GM19099 (cell line): Measurements from ENCODE around the gene VTI1A.

Experiments used
- POLR2A ChIP-seq: IDR thresholded peaks from 3 replicates; pipeline ENCODE4 v1.6.1; 2011; ENCODE audit warnings: low read depth; ENCODE audit not compliant: insufficient read length; ENCODE audit errors: extremely low read depth

Gene VTI1A

DNA sequence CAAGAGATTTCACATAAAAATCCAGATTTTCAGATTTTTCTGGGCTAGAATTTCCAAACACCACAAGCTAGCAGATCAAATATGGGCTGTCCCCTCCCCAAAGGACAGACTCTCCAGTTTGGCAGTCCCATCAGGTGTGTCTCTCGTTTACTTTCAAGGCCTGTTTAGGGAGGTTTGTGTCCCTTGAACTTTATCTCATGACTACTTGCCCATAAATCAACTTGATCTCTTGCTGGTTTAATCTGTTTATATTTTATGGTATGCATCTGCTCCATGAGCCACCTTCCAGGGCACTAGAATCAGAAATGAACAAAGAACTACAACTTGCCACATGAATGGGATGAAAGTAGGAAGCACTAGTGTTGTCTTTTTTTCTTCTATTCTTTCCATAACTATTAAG, 5.5 kb upstream of the VTI1A start:
- no peak for TF ChIP-seq POLR2A

DNA sequence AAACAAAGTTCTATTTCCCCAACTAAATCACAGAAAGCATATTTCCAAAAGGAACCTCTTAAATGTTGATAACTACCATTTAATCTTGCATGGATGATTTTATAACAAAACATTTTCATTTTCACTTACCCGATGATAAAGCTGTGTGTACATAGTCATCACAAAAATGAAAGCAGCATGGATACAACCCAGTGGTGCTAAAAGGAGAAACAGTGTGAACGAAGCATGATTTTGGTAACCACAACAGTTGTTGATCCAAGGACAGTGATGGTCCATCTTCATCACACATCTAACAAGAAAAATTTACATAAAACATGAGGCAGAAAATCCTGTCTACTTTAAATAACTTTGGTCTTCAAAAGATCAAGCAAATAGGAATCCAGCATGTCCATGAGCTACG, 5.0 kb upstream of the VTI1A start:
- TF ChIP-seq POLR2A: no peak

DNA sequence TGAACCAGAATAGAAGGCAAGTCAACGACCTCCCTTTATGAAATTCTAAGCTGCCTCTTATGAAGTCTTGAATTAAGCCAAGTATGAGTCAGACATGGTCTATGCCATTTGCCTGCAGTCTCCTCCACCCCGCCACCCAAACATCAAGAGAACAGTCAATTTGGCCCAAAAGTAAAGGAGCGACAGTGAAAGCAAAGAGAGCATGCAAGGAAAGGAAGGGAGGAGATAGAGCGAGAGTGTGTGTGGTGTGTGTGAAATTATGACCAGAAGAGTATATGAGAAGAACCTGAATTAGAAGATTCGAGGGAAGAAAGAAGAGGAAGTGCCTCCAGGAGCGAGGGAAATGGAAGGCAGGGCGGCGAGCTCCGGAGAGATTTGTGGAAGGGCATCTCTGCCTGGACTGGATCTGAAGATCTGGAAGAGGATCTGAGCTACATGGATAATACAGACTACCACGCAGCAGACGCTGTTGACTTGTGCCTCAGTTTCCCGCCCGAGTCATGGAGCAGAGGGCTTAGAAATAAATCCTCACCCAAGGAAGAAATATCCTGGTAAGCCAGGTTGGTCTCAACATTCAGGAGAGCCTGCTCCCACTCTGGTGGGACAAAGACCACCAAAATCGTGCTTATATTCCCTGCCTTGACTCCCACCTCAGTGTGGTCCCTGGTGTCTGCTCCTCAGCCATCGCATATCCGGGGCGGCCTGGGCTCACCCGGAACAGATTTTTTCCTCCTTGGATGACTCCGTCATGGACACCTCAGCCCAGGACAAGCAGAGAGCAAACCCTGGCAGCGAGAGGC, 760 bp upstream of the VTI1A start:
- no peak for TF ChIP-seq POLR2A

DNA sequence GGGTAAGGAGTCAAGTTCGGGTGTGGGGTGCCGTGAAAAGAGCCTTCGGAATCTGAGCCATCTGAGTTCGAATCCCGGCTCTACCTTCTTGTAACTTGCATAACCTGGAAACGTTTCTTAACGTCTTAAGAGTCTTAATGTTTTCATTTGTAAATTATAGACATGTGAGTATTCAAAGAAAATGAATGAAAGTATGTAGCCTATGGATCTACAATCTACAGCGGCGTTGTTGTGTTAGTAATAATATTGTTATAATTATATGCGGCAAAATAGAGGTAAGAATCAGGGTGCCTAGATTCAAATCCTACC, 559 bp downstream of the VTI1A start:
- no peak for TF ChIP-seq POLR2A

DNA sequence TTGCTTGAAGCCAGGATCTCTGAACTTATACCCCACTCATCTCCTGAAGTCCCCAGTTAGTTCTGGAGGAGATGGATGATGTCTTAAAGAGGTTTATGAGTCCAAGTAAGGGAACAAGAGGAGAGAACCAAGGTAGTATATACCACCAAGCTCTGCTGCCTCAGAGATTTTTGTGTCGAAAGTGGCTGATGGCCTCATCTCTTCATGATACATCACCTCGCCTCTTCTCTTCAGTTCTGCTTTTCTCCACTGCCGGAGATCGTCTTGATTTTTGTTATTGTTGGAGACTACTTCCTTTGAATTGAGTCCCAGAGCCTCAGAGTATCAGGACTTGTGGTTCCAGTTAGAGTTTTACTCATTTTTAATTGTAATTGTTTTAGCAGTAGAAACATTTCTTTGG, 1.9 kb downstream of the VTI1A start:
- TF ChIP-seq POLR2A: no peak

DNA sequence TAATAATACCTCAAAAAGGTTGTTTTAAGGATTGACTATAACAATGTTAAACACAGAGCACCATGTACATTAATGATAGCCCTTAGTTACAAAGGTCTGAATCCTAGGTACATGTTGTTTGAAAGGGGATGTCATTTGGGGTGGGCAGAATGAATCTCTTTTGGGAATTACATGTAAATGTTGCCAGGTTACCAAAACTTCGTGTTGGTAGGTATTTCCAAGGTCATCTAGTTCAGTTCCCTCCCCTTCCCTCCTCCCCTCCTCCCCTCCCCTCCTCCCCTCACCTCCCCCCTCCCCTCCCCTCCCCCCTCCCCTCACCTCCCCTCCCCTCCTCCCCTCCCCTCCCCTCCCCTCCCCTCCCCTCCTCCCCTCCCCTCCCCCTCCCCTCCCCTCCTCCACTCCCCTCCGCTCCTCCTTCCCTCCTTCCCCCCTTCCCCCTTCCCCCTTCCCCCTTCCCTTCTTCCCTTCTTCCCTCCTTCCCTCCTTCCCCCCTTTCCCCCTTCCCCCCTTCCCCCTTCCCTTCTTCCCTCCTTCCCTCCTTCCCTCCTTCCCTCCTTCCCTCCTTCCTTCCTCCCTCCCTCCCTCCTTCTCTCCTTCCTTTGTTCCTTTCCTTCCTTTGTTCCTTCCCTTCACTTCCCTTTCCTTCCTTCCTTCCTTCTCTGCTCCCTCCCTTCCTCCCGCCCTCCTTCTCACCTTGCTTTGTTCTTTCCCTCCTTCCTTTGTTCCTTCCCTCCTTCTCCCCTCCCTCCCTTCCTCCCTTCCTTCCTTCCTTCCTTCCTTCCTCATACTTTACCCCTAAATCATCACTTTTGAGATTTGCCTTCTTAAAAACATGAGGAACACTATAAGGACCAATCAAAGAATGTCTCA, 8.1 kb downstream of the VTI1A start:
- TF ChIP-seq POLR2A: no peak

DNA sequence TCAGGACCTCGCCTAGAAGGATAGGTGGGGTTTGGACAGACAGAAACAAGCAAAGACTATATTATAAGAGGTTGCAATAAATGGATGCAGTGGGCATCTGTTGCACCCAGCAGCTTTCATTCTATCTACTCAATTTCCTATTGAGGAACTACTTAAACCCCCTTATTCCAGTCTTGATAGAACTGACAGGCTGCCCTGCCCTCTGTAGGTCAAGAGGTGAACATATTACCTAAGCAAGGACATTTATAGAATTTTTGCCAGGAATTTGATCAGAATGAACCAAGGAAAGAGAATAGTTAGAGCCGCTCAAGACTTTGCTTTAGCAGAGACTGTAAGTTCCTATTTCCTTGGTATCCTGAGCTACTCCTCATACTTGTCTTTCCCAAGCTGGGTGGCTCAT, 9.5 kb downstream of the VTI1A start:
- TF ChIP-seq POLR2A: no peak

DNA sequence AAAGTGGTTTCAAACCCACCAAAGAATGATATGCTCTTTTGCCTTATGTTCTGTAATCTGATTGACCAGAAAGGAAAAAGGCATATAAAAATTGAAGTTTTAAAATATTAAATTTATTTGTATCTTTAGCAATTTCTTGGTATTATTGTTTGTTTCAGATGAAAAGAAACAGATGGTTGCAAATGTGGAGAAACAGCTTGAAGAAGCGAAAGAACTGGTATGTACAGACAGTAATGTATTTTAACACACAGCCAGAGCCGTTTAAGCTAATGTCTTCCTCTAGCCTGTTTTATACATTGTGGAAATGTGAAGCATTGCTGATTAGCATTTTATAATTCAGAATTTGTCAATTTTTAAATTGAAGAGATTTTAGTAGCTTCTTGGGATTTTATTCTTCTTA, 13.4 kb downstream of the VTI1A start:
- no peak for TF ChIP-seq POLR2A

DNA sequence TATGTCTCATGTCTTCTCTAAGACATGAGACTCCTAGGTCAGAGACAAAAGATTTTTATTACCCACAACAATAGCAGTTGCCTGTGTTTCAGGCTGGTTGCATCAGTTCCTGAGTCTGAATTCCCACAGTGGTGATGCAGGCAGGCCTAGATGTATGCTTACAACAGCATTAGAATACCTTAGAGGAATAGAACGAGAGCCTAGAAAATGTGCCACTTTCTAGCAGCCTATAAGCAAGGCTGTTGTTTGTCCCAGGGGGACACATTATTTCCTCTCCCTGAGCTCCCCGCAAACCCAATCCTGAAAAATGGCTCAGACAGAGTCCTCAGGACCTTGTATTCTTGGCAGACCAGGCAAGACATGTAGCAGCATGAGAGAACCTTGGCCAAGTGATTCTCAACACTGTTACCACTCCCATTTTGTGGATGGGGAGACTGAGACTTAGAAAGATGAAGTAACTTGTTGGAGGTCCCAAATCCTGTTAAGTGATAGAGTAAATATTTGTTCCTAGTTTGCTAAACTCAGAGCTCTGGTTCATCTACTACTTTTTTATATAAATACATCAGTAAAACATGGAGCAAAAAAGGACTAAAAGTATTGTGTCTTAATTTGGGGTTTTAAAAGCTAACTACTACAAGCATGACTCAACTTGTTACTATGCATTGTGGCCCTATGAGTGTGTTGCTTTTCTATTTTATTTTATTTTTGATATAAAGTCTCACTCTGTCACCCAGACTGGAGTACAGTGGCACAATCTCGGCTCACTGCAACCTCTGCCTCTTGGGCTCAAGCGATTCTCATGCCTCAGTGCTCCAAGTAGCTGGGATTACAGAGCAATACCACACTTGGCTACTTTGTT, 14.2 kb downstream of the VTI1A start:
- no peak for TF ChIP-seq POLR2A

DNA sequence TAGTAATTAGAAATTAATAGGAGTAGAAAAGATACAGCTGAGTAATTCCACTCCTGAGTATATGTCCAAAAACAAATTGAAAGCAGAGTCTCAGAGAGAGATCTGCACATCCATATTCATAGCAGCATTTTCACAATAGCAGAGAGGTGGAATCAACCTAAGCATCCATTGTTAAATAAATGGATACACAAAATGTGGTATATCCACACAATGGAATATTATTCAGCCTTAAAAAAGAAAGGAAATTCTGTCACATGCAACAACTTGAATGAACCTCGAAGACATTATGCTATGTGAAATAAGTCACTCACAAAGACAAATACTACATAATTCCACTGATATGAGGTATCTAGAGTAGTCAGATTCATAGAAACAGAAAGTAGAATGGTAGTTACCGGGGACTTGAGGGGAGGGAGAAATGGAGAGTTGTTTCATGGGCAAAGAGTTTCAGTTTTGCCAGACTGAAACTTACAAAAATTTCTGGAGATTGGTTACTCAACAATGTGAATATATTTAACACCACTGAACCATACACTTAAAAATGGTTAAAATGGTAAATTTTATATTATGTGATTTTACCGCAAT, 18.4 kb downstream of the VTI1A start:
- no peak for TF ChIP-seq POLR2A

DNA sequence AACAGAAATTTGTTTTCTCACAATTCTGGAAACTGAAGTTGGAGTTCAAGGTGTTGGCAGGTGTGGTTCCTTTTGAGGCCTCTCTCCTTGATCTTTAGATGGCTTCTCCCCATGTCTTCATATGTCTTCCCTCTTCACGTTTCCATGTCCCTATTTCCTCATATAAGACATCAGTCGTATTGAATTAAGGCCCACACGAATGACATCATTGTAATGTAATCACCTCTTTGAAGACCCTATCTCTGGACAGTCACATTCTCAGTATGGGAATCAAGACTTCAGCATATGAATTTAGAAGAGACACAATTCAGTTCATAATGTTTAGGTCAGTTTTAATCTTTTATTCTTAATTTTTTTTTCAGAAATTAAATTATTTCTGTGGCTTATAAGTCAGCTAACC, 19.8 kb downstream of the VTI1A start:
- no peak for TF ChIP-seq POLR2A

DNA sequence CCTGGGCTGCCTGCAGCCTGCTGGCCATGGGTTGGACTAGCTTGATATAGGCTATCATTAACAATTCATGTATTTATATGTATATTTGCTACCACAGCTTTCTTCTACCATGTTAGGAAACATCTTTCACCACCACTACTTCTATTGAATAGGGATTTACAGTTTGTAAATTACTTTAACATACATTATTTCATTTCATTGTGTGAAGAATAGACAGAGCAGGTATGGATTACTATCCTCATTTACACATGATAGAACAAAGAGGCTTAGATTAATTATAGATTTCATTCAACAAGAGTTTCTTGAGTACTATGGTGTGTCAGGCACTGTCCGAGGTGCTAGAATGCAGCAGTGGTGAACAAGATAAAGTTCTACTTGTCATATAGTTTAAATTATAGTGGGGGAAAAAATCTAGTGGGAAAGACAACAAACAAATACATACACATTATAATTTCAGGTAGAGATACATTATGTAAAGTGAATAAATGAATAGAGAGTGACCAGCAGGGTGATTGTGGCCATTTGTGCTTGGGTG, 20.6 kb downstream of the VTI1A start:
- no peak for TF ChIP-seq POLR2A

DNA sequence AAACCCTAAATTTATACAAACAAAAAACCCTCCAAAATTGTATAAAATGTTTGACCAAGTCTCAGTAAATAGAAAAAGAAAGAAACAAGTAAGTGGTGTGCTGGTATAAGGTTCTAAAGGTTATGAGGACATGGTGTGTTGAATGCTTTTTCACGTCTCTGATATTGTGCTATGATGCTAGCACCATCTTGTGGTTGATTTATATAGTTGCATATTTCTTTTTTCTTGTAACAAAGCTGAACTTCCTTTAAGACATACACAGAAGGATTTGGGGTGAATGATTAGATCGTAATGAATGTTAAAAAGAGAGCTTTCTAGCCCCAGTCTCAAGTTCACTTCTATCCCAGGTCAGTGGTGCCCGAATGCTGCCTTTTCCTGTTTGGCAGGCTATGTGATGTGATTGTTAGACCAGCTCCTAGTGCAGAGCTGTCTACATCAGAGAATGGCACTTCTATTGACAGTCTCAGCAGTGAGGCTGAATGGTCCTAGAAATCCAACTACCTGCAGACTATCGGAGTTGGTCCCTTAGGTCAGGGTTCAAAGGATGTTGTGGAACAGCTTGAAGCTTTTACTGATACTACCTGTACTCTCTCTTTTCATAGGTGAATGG, 25.0 kb downstream of the VTI1A start:
- no peak for TF ChIP-seq POLR2A

DNA sequence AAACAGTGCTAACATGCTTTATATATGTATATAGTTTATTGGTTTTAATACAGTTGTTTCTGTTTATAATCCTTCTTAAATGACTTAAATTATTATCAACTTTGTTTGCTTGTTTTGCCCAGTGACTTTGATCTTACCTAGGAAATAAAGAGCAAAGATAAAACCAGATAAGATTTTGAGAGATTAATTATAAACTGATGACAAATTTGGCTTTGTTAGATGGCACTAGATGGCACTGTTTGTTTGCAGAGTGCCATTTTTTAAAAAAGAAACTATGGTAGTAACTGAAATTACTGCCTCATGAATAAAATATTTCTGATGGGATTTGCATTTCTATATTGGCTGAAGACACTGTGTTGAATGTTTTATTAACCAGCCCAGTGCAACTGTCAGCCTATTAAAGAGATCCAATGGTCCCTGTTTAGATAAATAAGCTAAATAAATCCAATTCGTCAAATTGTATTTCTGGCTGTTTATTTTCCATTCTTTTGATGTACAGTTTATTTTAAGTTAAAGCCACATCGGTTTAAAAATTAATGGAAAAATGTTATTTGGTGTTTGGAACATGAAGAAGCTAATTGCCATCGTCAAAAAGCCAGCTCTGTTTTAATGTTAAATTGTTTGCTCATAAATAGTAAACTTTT, 28.7 kb downstream of the VTI1A start:
- TF ChIP-seq POLR2A: no peak

DNA sequence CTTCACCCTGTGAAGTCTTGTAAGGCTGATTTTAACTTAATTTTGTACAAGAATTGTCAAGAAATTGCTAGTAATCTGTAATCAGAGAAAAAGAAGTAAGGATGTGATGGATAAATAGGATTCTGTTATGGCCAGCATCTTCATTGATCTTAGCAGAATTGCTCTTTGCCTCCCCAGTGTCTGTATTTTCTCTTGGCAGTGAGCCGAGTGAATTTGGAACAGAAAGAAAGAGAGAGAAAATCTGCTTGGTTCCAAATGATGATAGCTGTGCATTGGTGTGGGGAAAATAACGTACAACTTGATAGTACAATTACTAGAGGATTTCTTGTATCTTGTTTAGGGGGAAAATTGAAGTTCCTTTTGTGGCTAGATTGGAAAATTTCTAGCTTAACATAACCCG, 34.6 kb downstream of the VTI1A start:
- TF ChIP-seq POLR2A: no peak

DNA sequence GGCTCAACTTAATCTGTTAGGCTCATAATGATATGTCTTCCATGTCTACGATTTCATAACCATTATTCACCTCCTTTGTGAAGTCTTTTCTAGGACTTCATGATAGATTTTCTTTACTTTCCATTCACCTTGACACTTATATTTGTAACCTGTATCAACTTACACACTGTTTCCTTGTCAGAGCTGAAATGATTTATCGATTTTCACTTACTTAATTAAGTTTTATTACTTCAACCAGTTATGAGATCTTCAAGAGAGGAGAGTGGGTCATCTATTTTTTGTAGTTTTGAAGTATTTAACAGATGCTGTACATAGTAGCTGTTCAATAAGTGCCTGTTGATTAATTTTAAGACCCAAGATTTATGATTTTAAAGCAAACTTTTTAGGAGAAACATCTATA, 37.4 kb downstream of the VTI1A start:
- TF ChIP-seq POLR2A: no peak
